ENCODE measurements around the gene CALHM6.
"Not testable (repeated sequence)": the region's sequence is repeated elsewhere in the genome, so short reads cannot be mapped to it uniquely, and the experiment has no call there.

Gene CALHM6

GRCh38 chr6:116483616-116484015 is 22.4 kb downstream of the CALHM6 start:
- no peak for DNase-seq

DNA sequence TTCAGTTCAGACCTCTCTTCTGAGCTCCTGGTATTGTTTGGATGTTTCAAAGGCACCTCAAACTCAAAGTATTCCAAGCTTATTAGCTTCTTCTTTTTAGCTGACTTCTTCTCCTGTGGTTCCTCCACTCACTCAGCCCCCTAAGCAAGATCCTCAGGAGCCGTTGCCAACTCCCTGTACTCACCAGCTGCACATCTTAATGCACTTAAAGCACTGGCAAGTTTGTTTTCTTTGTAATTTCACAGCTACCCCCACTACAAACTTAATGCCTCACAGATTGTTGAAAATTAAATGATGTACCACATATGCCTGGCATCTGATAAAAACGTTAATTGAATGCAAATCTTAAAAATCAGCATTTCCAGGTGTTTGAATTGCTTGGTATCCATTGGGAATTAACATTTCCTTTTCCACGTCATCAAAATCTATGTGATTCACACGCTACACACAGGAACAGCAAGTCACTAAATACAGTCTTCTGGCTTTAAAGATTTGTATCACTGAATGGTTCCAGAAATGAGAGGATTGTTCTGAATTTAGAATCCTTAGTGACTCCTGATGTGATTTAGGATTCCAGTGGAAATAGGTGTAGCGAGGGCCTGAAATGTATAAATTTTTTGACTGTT is 24.5 kb downstream of the CALHM6 start:
- no peak for DNase-seq

DNA sequence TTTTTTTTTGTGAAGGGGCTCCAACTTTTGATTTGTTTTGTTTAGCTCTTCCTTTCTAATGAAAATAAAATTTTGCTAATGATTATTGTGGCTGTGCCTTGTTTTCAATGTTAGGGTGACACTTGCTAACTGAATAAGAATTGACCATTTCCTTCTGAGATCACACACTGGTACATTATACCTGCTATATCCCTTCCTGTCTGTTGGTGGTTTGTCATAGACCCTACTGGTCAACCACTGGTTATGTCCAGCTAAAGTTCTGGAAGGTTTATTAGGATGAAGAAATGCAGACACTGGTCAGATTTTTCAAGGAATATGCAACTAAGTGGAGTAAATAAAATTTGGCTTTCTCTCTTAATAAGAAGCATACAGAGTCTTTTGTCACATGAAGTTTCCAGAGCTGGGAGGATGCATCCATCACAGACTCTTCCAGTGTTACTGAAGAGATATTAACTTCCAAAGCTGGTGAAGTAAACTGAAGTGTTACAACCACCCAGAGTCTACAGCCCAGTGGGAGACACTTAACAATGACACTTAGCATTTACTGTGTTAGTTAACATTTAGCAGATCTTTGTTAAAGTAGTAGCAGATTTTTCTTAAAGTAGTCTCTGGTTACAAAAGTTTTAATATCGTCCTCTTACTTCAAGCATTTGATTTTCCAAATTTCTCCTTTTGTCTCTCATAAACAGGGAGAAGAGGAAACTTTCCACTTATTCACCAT is 30.6 kb downstream of the CALHM6 start:
- DNase-seq, result no peak

DNA sequence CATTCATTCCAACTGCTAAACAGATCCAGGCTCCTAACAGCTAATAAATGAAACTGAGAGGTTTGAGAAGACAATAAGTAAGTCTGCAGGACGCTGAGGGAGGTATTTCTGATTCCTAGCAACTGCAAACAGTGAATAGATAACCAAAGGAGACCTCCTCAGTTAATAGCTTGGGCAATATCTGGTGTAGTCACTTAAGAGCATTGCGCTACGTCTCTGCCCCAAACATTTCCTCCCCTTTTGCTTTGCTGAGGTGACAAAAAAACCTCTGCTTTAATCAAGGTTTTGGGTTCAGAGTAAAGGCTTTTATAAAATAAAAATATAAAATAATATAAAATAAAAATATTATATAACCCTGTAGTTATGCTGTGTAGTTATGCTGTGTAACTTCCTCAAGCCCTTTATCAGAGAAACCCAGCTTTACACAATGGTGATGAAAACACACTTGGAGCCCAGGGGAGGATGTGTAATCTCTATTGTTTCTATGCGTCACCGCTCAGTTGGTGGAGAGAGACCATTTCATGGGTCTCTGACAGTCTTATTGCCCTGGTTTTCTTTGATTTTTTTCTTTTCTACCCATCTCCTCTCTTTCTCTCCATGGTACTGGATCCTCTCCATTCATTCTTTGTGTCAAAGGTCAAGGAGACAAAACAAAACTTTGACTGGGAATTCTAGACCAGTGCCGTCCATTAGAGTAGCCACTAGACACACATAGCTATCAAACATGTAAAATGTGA is 31.3 kb downstream of the CALHM6 start:
- DNase-seq, result no peak

DNA sequence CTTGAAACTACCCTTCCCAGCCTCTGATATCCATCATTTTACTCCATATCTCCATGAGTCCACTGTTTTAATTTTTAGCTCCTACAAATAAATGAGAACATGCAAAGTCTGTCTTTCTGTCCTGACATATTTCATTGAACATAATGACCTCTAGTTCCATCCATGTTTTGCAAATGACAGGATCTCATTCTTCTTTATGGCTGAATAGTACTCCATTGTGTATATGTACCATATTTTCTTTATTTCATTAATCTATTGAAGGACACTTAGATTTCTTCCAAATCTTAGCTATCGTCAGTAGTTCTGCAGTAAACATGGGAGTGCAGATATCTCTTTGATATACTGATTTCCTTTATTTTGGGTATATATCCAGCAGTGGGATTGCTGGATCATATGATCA is 34.0 kb downstream of the CALHM6 start:
- DNase-seq, result not testable (repeated sequence)

- DNase-seq, result no peak
Measured at GRCh38 chr6:116497113-116497676, 36.0 kb downstream of the CALHM6 start.

DNA sequence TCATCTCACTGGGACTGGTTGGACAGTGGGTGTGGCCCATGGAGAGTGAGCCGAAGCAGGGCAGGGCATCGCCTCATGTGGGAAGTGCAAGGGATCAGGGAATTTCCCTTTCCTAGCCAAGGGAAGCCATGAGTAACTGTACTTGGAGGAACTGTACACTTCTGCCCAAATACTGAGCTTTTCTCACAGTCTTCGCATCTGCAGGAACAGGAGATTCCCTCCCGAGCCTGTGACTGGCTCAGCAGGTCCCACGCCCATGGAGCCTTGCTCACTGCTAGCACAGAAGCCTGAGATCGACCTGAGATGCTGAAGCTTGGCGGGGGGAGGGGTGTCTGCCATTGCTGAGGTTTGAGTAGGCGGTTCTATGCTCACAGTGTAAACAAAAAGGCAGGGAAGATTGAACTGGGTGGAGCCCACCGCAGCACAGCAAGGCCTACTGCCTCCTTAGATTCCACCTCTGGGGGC is 39.8 kb downstream of the CALHM6 start:
- DNase-seq, result no peak

DNA sequence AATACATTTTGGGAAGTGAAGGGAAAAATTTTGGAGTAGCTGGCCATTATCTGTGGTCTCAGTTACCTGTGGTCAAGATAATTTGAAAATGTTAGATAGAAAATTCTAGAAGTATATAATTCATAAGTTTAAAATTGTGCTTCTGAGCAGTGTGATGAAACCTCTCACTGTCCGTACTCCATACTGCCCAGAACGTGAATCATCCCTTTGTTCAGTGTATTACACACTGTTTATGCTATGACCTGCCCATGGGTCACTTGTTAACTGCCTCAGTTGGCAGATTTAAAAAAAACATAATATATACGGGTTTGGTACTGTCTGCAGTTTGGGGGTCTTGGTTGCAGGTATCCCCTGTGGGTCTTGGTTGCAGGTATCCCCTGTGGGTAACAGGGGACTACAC is 46.1 kb downstream of the CALHM6 start:
- no peak for DNase-seq

DNA sequence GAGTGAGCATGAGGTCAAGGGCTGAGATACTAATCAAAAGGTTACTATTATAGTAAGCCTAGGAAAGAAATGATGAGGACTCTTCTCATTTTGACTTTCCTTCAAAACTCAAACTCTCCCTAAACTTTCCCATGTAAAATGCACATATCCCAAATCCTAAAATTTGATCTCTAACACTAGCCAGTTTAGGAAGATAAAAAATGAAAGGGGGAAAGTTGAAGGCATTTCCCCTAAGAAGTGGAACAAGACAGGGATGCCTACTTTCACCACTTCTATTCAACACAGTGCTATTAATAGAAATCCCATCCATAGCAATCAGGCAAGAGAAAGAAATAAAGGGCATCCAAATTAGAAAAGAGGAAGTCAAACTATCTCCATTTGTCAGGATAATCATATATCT is 47.4 kb downstream of the CALHM6 start:
- no peak for DNase-seq

GRCh38 chr6:116511424-116512110 is 50.4 kb downstream of the CALHM6 start, which contains the start of gene CALHM5:
Gene CALHM5 (plus strand): TSS chr6:116511639. CDS start chr6:116511697, 58 bp downstream.
- no peak for DNase-seq

DNA sequence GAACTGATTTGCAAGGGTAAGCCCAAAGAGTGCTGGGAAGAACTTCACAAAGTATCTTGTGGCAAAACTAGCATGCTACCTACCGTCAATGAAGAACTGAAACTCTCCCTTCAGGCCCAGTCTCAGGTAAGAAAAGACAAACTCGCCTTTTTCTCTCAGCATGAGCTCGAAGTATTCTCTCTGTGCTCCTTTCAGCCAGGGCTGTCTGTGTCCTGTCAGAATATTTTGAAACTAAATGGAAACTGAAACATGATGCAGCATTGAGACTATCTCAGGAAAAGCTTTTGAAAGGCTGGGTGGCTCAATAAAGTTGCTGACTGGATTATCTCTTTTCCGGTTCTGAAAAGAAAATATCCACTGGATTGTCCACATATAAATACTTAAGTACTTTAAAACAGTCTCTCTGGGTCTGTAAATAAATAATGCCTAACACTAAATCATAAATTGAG is 51.0 kb downstream of the CALHM6 start:
- DNase-seq, result no peak

DNA sequence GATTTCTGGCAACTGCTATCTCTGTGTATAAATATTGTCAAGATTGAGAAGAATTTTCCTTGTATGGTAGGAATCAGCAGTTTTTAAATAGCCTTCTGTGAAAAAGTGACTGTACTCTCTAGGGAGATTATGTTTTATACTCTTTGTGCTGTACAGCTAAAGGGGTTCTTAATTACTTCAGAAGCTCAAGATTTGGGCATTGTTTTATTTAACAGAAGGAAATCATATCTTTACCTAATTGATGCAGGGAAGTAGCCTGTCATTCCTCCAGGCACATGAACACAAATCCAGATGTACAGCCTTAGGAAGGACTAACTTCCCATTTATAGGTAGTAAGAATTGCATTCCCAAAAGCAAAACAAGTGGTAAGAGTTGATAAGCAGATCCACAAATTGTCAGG is 51.6 kb downstream of the CALHM6 start:
- no peak for DNase-seq

All from NCI-H1092 (cell line).